GM21515 (cell line): Measurements from ENCODE around the gene KNDC1.
"Not testable (repeated sequence)": the region's sequence is repeated elsewhere in the genome, so short reads cannot be mapped to it uniquely, and the experiment has no call there.

Experiments
- ATAC-seq: cut with Tn5 transposase; IDR thresholded peaks from one replicate; pipeline ENCODE4 v1.9.1; 2021; ENCODE audit not compliant: unreplicated experiment

The KNDC1 gene

GRCh38 chr10:133257489-133258065 is 97.6 kb downstream of the KNDC1 start:
- ATAC-seq, result no peak

- no peak for ATAC-seq
Observed at GRCh38 chr10:133258066-133258817, 98.2 kb downstream of the KNDC1 start.

GRCh38 chr10:133258818-133259601 is 99.0 kb downstream of the KNDC1 start:
- no peak for ATAC-seq

GRCh38 chr10:133259602-133259989 is 99.6 kb downstream of the KNDC1 start:
- no peak for ATAC-seq

GRCh38 chr10:133260895-133261725 is 101.1 kb downstream of the KNDC1 start:
- peak; percentile 44 for ATAC-seq

- peak; percentile 47 for ATAC-seq
Observed at GRCh38 chr10:133261726-133262325, 101.8 kb downstream of the KNDC1 start.

- ATAC-seq, result no peak
Observed at GRCh38 chr10:133262696-133263095, 102.7 kb downstream of the KNDC1 start.

GRCh38 chr10:133263674-133264073 is 103.7 kb downstream of the KNDC1 start:
- no peak for ATAC-seq

GRCh38 chr10:133264461-133264860 is 104.4 kb downstream of the KNDC1 start:
- no peak for ATAC-seq

- not testable (repeated sequence) for ATAC-seq
Observed at GRCh38 chr10:133265052-133265451, 105.0 kb downstream of the KNDC1 start.

- no peak for ATAC-seq
Observed at GRCh38 chr10:133266056-133266795, 106.2 kb downstream of the KNDC1 start.

- no peak for ATAC-seq
Observed at GRCh38 chr10:133267293-133267692, 107.3 kb downstream of the KNDC1 start.

GRCh38 chr10:133267829-133268228 is 107.8 kb downstream of the KNDC1 start:
- no peak for ATAC-seq

- no peak for ATAC-seq
Observed at GRCh38 chr10:133268532-133268931, 108.5 kb downstream of the KNDC1 start.

- no peak for ATAC-seq
Observed at GRCh38 chr10:133269367-133269766, 109.3 kb downstream of the KNDC1 start.

- ATAC-seq, result no peak
Observed at GRCh38 chr10:133270204-133270603, 110.2 kb downstream of the KNDC1 start.

GRCh38 chr10:133270773-133271297 is 110.8 kb downstream of the KNDC1 start:
- ATAC-seq, result no peak

GRCh38 chr10:133271521-133272300 is 111.7 kb downstream of the KNDC1 start:
- no peak for ATAC-seq
